Neural progenitor cell (in vitro differentiated cells): ENCODE data around the gene CUBN.

Experiments
- EZH2 ChIP-seq: fragments of 200-600 bp; sonication (generic); IDR thresholded peaks from 2 replicates; pipeline ENCODE4 v1.6.1; 2017; ENCODE audit warnings: antibody characterized with exemption, mild to moderate bottlenecking, moderate library complexity
- TF ChIP-seq, protein P1 (sequence below): fragments of 200-600 bp; sonication (generic); IDR thresholded peaks from 2 replicates; pipeline ENCODE4 v1.5.1; 2017; ENCODE audit warnings: antibody characterized with exemption, mild to moderate bottlenecking

DNA sequence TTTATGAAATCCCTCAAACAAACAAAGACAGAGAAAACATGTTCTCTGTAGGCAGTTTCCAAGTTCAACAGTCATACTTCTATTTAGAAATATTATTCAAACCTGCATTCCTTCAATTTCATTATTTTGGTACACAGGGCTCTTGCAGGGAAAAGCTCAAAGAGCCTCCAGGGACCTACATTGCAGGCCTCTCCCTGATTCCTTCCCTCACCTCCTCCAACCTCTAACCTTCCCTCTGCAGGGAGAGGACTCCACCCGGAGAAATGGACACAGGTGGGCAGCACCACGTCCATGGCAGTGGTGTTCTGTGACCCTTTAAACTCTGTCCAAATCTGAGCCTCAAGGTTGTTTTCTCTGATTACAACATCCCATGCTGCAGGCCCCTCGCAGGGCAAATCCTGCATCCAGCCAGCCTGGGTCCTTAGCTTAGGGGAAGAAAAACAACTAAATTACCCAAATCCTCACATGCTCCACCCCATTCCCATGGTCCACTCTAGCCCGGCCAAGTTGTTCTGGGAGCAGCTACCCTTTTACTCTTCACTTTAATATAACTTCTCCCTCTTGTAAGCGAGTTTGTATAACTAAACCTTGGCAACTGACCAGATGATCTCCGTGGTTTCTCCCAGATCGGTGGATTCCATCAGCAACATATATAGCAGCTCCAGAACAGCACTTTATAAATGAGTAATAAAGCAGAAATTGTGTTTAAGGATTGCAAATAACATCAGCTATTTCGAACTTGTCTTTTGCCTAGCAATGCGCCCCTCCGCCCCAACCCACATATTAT is 129.8 kb downstream of the CUBN start:
- TF ChIP-seq, protein P1, sequence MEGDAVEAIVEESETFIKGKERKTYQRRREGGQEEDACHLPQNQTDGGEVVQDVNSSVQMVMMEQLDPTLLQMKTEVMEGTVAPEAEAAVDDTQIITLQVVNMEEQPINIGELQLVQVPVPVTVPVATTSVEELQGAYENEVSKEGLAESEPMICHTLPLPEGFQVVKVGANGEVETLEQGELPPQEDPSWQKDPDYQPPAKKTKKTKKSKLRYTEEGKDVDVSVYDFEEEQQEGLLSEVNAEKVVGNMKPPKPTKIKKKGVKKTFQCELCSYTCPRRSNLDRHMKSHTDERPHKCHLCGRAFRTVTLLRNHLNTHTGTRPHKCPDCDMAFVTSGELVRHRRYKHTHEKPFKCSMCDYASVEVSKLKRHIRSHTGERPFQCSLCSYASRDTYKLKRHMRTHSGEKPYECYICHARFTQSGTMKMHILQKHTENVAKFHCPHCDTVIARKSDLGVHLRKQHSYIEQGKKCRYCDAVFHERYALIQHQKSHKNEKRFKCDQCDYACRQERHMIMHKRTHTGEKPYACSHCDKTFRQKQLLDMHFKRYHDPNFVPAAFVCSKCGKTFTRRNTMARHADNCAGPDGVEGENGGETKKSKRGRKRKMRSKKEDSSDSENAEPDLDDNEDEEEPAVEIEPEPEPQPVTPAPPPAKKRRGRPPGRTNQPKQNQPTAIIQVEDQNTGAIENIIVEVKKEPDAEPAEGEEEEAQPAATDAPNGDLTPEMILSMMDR, result no peak
- TF ChIP-seq EZH2, result no peak
